CD8-positive, alpha-beta memory T cell (primary cell): ENCODE data around the gene TOM1L2. TPM values are rescaled to one million over a fixed set of nuclear protein-coding genes. Genes with fewer than 3 reads are reported as not detected.

Experiments used
- CTCF ChIA-PET: fragments of 350-600 bp; sonication (Branson Sonifier 250); formaldehyde crosslinking; loops from one replicate; lab custom pipeline; 2021; ENCODE audit warnings: antibody characterized with exemption; lab: Charles Lee
- POLR2A ChIA-PET: fragments of 350-600 bp; sonication (Branson Sonifier 250); formaldehyde crosslinking; loops from one replicate; lab custom pipeline; 2021; ENCODE audit warnings: antibody characterized with exemption; lab: Charles Lee
- DNase-seq, 5 donors: peaks; one replicate each; pipeline versions ENCODE4 v3.0.0 to v3.0.0-alpha.2; 2020 to 2022; ENCODE audit warnings: mixed read lengths in 1 of 5
- H3K27ac ChIP-seq: one replicate; pipeline ENCODE4 v1.7.0; 2013; ENCODE audit warnings: low read depth, mild to moderate bottlenecking, low read length, moderate library complexity
- H3K27me3 ChIP-seq: 2 replicates; pipeline ENCODE4 v1.7.0; 2013; ENCODE audit warnings: low read length, mild to moderate bottlenecking; ENCODE audit not compliant: insufficient read depth, poor library complexity, severe bottlenecking
- H3K36me3 ChIP-seq: 2 replicates; pipeline ENCODE4 v1.7.0; 2013; ENCODE audit warnings: mild to moderate bottlenecking, low read length, moderate library complexity; ENCODE audit not compliant: insufficient read depth
- H3K4me1 ChIP-seq: 2 replicates; pipeline ENCODE4 v1.7.0; 2013; ENCODE audit warnings: mild to moderate bottlenecking, low read length, moderate library complexity; ENCODE audit not compliant: insufficient read depth
- H3K4me3 ChIP-seq: 2 replicates; pipeline ENCODE4 v1.7.0; 2013; ENCODE audit warnings: mild to moderate bottlenecking, low read length
- H3K9me3 ChIP-seq: 2 replicates; pipeline ENCODE4 v1.7.0; 2013; ENCODE audit warnings: mild to moderate bottlenecking, low read length
- H3K27ac Mint-ChIP-seq, 8 donors: one replicate each; pipeline ENCODE4 v1.8.0; 2020 to 2021; ENCODE audit warnings: mixed read lengths in 8 of 8, mild to moderate bottlenecking in 6 of 8, inconsistent platforms in 3 of 8, moderate library complexity in 3 of 8
- H3K27me3 Mint-ChIP-seq, 2 donors: one replicate each; pipeline ENCODE4 v1.8.0; 2020 to 2021; ENCODE audit warnings: mixed read lengths in 2 of 2, mild to moderate bottlenecking in 1 of 2, moderate library complexity in 1 of 2
- H3K36me3 Mint-ChIP-seq, 3 donors: one replicate each; pipeline ENCODE4 v1.8.0; 2020 to 2021; ENCODE audit warnings: mixed read lengths in 3 of 3, inconsistent platforms in 1 of 3, mild to moderate bottlenecking in 1 of 3
- H3K4me1 Mint-ChIP-seq, 3 donors: one replicate each; pipeline ENCODE4 v1.8.0; 2020 to 2021; ENCODE audit warnings: mixed read lengths in 3 of 3, inconsistent platforms in 1 of 3, mild to moderate bottlenecking in 1 of 3
- H3K4me3 Mint-ChIP-seq, 7 donors: one replicate each; pipeline ENCODE4 v1.8.0; 2020 to 2021; ENCODE audit warnings: mixed read lengths in 7 of 7, mild to moderate bottlenecking in 6 of 7, moderate library complexity in 4 of 7, inconsistent platforms in 2 of 7
- H3K9me3 Mint-ChIP-seq, 5 donors: one replicate each; pipeline ENCODE4 v1.8.0; 2020 to 2022; ENCODE audit warnings: mixed read lengths in 5 of 5, mild to moderate bottlenecking in 3 of 5, moderate library complexity in 2 of 5, inconsistent platforms in 1 of 5
- polyA plus RNA-seq: library from polyadenylated mRNA; unstranded; fragments of 300-500 nt; fragmentation: Illumina TruSeq; gene quantifications from one replicate; pipeline ENCODE4 v1.2.3, GENCODE V29; 2021
- total RNA-seq, 2 experiments: library from RNA; stranded (reverse); gene quantifications; one replicate each; pipeline ENCODE4 v1.2.3, GENCODE V29; 2021

TOM1L2 gene
- total and polyA plus RNA-seq, 3 experiments from 2014 or later: 6.5 to 11.3 (median 10.0) TPM

- ChIA-PET CTCF (no interaction called here), POLR2A (no interaction called here)
- Histone ChIP-seq H3K9me3 (no peaks in the 10 kb centered on the region), H3K4me1 (no peaks in the 10 kb centered on the region), H3K36me3 (peaks cover 14% of the 10 kb centered on the region), H3K4me3 (no peak overlapping the region), H3K27me3 (no peaks in the 10 kb centered on the region), H3K27ac (no peak overlapping the region)
- H3K4me1 Mint-ChIP-seq: no peaks in the 10 kb centered on the region
- no peaks in the 10 kb centered on the region for H3K9me3 Mint-ChIP-seq
- no peak overlapping the region for H3K4me3 Mint-ChIP-seq
- H3K27ac Mint-ChIP-seq: no peak overlapping the region
- H3K36me3 Mint-ChIP-seq: peaks cover 3 to 67% (median 10%) of the 10 kb centered on the region in 3 donors
- DNase-seq: no peak
- peaks cover 0 to 2% of the 10 kb centered on the region in 2 donors for H3K27me3 Mint-ChIP-seq
These were observed 86.0 kb downstream of the TOM1L2 start for GRCh38 chr17:17886226-17886625.

- Histone ChIP-seq H3K9me3 (no peaks in the 10 kb centered on the region), H3K4me3 (no peak overlapping the region), H3K27ac (no peak overlapping the region), H3K4me1 (no peaks in the 10 kb centered on the region), H3K27me3 (no peaks in the 10 kb centered on the region), H3K36me3 (peaks cover 14% of the 10 kb centered on the region)
- ChIA-PET CTCF (interaction anchor here (1.0 to 1.1 kb wide), 2 partner anchors 13 to 150 kb away, joined by 3 to 4 read pairs; no protein-coding TSS in a partner anchor), POLR2A (interaction anchor here (0.6 kb wide), 1 partner anchor 146 kb away, joined by 4 read pairs; no protein-coding TSS in a partner anchor)
- peaks cover 3 to 74% (median 8%) of the 10 kb centered on the region in 3 donors for H3K36me3 Mint-ChIP-seq
- H3K27me3 Mint-ChIP-seq: no peaks in the 10 kb centered on the region
- no peaks in the 10 kb centered on the region for H3K9me3 Mint-ChIP-seq
- no peak overlapping the region for H3K27ac Mint-ChIP-seq
- no peaks in the 10 kb centered on the region for H3K4me1 Mint-ChIP-seq
- no peak overlapping the region for H3K4me3 Mint-ChIP-seq
- DNase-seq: no peak
These were observed 87.5 kb downstream of the TOM1L2 start for GRCh38 chr17:17884391-17885357.

- CTCF ChIA-PET: no interaction called here
- no peak for DNase-seq
- no peak overlapping the region for H3K27ac Mint-ChIP-seq
- no peak overlapping the region for H3K4me3 Mint-ChIP-seq
- no peak overlapping the region for H3K27ac ChIP-seq
- H3K4me3 ChIP-seq: no peak overlapping the region
- no peaks in the 10 kb centered on the region for H3K9me3 ChIP-seq
- peaks cover 3 to 81% (median 8%) of the 10 kb centered on the region in 3 donors for H3K36me3 Mint-ChIP-seq
- POLR2A ChIA-PET: no interaction called here
- peaks cover 16% of the 10 kb centered on the region for H3K36me3 ChIP-seq
- H3K27me3 ChIP-seq: no peaks in the 10 kb centered on the region
- no peaks in the 10 kb centered on the region for H3K4me1 ChIP-seq
- no peaks in the 10 kb centered on the region for H3K4me1 Mint-ChIP-seq
- no peaks in the 10 kb centered on the region for H3K9me3 Mint-ChIP-seq
- no peaks in the 10 kb centered on the region for H3K27me3 Mint-ChIP-seq
These were observed 88.4 kb downstream of the TOM1L2 start for GRCh38 chr17:17883801-17884200.

- no peaks in the 10 kb centered on the region for H3K9me3 ChIP-seq
- H3K4me1 ChIP-seq: no peaks in the 10 kb centered on the region
- Mint-ChIP-seq H3K4me1 (no peaks in the 10 kb centered on the region), H3K27ac (no peak overlapping the region), H3K27me3 (no peaks in the 10 kb centered on the region), H3K36me3 (peaks cover 3 to 88% (median 9%) of the 10 kb centered on the region in 3 donors), H3K9me3 (no peaks in the 10 kb centered on the region), H3K4me3 (no peak overlapping the region)
- H3K36me3 ChIP-seq: peaks cover 28% of the 10 kb centered on the region
- no peak overlapping the region for H3K4me3 ChIP-seq
- CTCF ChIA-PET: no interaction called here
- no peak for DNase-seq
- POLR2A ChIA-PET: no interaction called here
- no peak overlapping the region for H3K27ac ChIP-seq
- no peaks in the 10 kb centered on the region for H3K27me3 ChIP-seq
These were observed 90.1 kb downstream of the TOM1L2 start for GRCh38 chr17:17882082-17882581.

- Mint-ChIP-seq H3K4me3 (no peak overlapping the region), H3K27me3 (no peaks in the 10 kb centered on the region), H3K27ac (peak overlapping the region in 1 of 8 donors; percentile 36), H3K9me3 (no peaks in the 10 kb centered on the region), H3K36me3 (peaks cover 3 to 92% (median 14%) of the 10 kb centered on the region in 3 donors), H3K4me1 (no peaks in the 10 kb centered on the region)
- DNase-seq: no peak
- no peak overlapping the region for H3K4me3 ChIP-seq
- no peaks in the 10 kb centered on the region for H3K4me1 ChIP-seq
- ChIA-PET POLR2A (no interaction called here), CTCF (no interaction called here)
- H3K36me3 ChIP-seq: peaks cover 38% of the 10 kb centered on the region
- H3K27me3 ChIP-seq: no peaks in the 10 kb centered on the region
- H3K9me3 ChIP-seq: no peaks in the 10 kb centered on the region
- H3K27ac ChIP-seq: no peak overlapping the region
These were observed 91.5 kb downstream of the TOM1L2 start for GRCh38 chr17:17880577-17881196.

- no peaks in the 10 kb centered on the region for H3K4me1 Mint-ChIP-seq
- no peak overlapping the region for H3K27ac ChIP-seq
These were observed 94.5 kb downstream of the TOM1L2 start for GRCh38 chr17:17877529-17878358.

GRCh38 chr17:17876959-17877528 is 95.2 kb downstream of the TOM1L2 start:
- no peak for DNase-seq
- ChIA-PET CTCF (interaction anchor here (0.6 kb wide), 1 partner anchor 101 kb away, joined by 3 read pairs; no protein-coding TSS in a partner anchor), POLR2A (no interaction called here)
- H3K36me3 Mint-ChIP-seq: peaks cover 0 to 80% (median 14%) of the 10 kb centered on the region in 3 donors
- no peak overlapping the region for H3K27ac ChIP-seq
- H3K4me3 Mint-ChIP-seq: no peak overlapping the region
- peaks cover 28% of the 10 kb centered on the region for H3K36me3 ChIP-seq
- H3K4me3 ChIP-seq: no peak overlapping the region
- H3K4me1 ChIP-seq: no peaks in the 10 kb centered on the region
- no peaks in the 10 kb centered on the region for H3K27me3 ChIP-seq
- no peak overlapping the region for H3K27ac Mint-ChIP-seq
- no peaks in the 10 kb centered on the region for H3K27me3 Mint-ChIP-seq
- no peaks in the 10 kb centered on the region for H3K4me1 Mint-ChIP-seq
- H3K9me3 ChIP-seq: no peaks in the 10 kb centered on the region
- no peaks in the 10 kb centered on the region for H3K9me3 Mint-ChIP-seq

More at GRCh38 chr17:17877529-17878358, 94.5 kb downstream of the TOM1L2 start:
- CTCF ChIA-PET: no interaction called here
- Mint-ChIP-seq H3K9me3 (no peaks in the 10 kb centered on the region), H3K27ac (no peak overlapping the region), H3K27me3 (no peaks in the 10 kb centered on the region), H3K4me3 (no peak overlapping the region), H3K36me3 (peaks cover 0 to 83% (median 14%) of the 10 kb centered on the region in 3 donors)
- POLR2A ChIA-PET: no interaction called here
- Histone ChIP-seq H3K4me1 (no peaks in the 10 kb centered on the region), H3K4me3 (no peak overlapping the region), H3K9me3 (no peaks in the 10 kb centered on the region), H3K36me3 (peaks cover 28% of the 10 kb centered on the region), H3K27me3 (no peaks in the 10 kb centered on the region)
- DNase-seq: no peak
